T-helper 2 cell treated with Interferon-gamma antibody and Interleukin-4, amounts not matched to agents 5 μg/mL and 100 μg/mL, for 36 hours (primary cell): ENCODE measurements around the gene SBF2.

Experiments used
- DNase-seq: peaks from one replicate; pipeline ENCODE4 v3.0.0; 2021; ENCODE audit warnings: low spot score
- H3K27ac Mint-ChIP-seq: one replicate; pipeline ENCODE4 v1.8.0; 2021; ENCODE audit warnings: mild to moderate bottlenecking, mixed read lengths
- H3K27me3 Mint-ChIP-seq: one replicate; pipeline ENCODE4 v1.8.0; 2021; ENCODE audit warnings: low read depth, mixed read lengths
- H3K36me3 Mint-ChIP-seq: one replicate; pipeline ENCODE4 v1.8.0; 2021; ENCODE audit warnings: low read depth, mixed read lengths
- H3K4me1 Mint-ChIP-seq: one replicate; pipeline ENCODE4 v1.8.0; 2021; ENCODE audit warnings: low read depth, mixed read lengths
- H3K4me3 Mint-ChIP-seq: one replicate; pipeline ENCODE4 v1.8.0; 2022; ENCODE audit warnings: mild to moderate bottlenecking, moderate library complexity, mixed read lengths
- H3K9me3 Mint-ChIP-seq: one replicate; pipeline ENCODE4 v1.8.0; 2021; ENCODE audit warnings: mixed read lengths

Gene SBF2

GRCh38 chr11:9732453-9732852 is 561.6 kb downstream of the SBF2 start:
- Mint-ChIP-seq H3K4me1 (peaks cover 5% of the 10 kb centered on the region), H3K36me3 (peaks cover 27% of the 10 kb centered on the region), H3K9me3 (peaks cover 17% of the 10 kb centered on the region), H3K27me3 (no peaks in the 10 kb centered on the region), H3K27ac (no peak overlapping the region), H3K4me3 (no peak overlapping the region)
- no peak for DNase-seq

- no peak for DNase-seq
- H3K27me3 Mint-ChIP-seq, result no peaks in the 10 kb centered on the region
- H3K4me3 Mint-ChIP-seq, result no peak overlapping the region
- peaks cover 21% of the 10 kb centered on the region for H3K36me3 Mint-ChIP-seq
- peaks cover 12% of the 10 kb centered on the region for H3K9me3 Mint-ChIP-seq
- peaks cover 7% of the 10 kb centered on the region for H3K4me1 Mint-ChIP-seq
- H3K27ac Mint-ChIP-seq, result no peak overlapping the region
Observed at GRCh38 chr11:9731256-9731655, 562.8 kb downstream of the SBF2 start.
